OCI-LY1 (cell line): ENCODE measurements around the gene HSPD1.
"Not testable (repeated sequence)": the region's sequence is repeated elsewhere in the genome, so short reads cannot be mapped to it uniquely, and the experiment has no call there.

Experiments
- H2AFZ ChIP-seq: fragments of 200-600 bp; sonication (generic), shearing (Covaris generic); 2 replicates; pipeline ENCODE4 v1.6.0; 2014; ENCODE audit warnings: antibody characterized with exemption, mild to moderate bottlenecking, low read length
- H3F3A ChIP-seq: fragments of 200-600 bp; sonication (generic), shearing (Covaris generic); 2 replicates; pipeline ENCODE4 v1.6.0; 2014; ENCODE audit warnings: mild to moderate bottlenecking, antibody characterized with exemption, low read length, moderate library complexity; ENCODE audit not compliant: insufficient read depth
- H3K27ac ChIP-seq: fragments of 200-600 bp; sonication (generic); 2 replicates; pipeline ENCODE4 v1.5.1; 2014; ENCODE audit warnings: low read length, mixed run types, mild to moderate bottlenecking, low read depth; ENCODE audit not compliant: poor library complexity, severe bottlenecking
- H3K27me3 ChIP-seq: fragments of 200-600 bp; sonication (generic); 2 replicates; pipeline ENCODE4 v1.6.0; 2014; ENCODE audit warnings: antibody characterized with exemption, mild to moderate bottlenecking, low read length, moderate library complexity; ENCODE audit not compliant: insufficient read depth
- H3K36me3 ChIP-seq: fragments of 200-600 bp; sonication (generic); 2 replicates; pipeline ENCODE4 v1.6.1; 2014; ENCODE audit warnings: mild to moderate bottlenecking, antibody characterized with exemption, low read length, moderate library complexity, mixed read lengths; ENCODE audit not compliant: insufficient read depth
- H3K4me1 ChIP-seq: fragments of 200-600 bp; sonication (generic); 2 replicates; pipeline ENCODE4 v1.5.1; 2014; ENCODE audit warnings: mild to moderate bottlenecking, low read length, moderate library complexity; ENCODE audit not compliant: insufficient read depth, severe bottlenecking
- H3K4me2 ChIP-seq: fragments of 200-600 bp; sonication (generic), shearing (Covaris generic); 2 replicates; pipeline ENCODE4 v1.6.1; 2014; ENCODE audit warnings: low read length
- H3K4me3 ChIP-seq: fragments of 200-600 bp; sonication (generic); 2 replicates; pipeline ENCODE4 v1.5.1; 2014; ENCODE audit warnings: low read length, low read depth, mild to moderate bottlenecking, mixed read lengths; ENCODE audit not compliant: poor library complexity, severe bottlenecking
- H3K79me2 ChIP-seq: fragments of 200-600 bp; shearing (Covaris generic); 2 replicates; pipeline ENCODE4 v1.6.1; 2016; ENCODE audit warnings: mixed run types, low read length, mixed read lengths; ENCODE audit not compliant: insufficient read depth
- H3K9ac ChIP-seq: fragments of 200-600 bp; sonication (generic), shearing (Covaris generic); 2 replicates; pipeline ENCODE4 v1.6.1; 2014; ENCODE audit warnings: mild to moderate bottlenecking, low read length, mixed read lengths
- H3K9me2 ChIP-seq: fragments of 200-600 bp; sonication (generic), shearing (Covaris generic); 2 replicates; pipeline ENCODE4 v1.6.1; 2014; ENCODE audit warnings: low read depth, mild to moderate bottlenecking, low read length, mixed read lengths
- H3K9me3 ChIP-seq: fragments of 200-600 bp; shearing (Covaris generic); 2 replicates; pipeline ENCODE4 v1.6.1; 2014; ENCODE audit warnings: low read length, mixed read lengths
- H4K20me1 ChIP-seq: fragments of 200-600 bp; sonication (generic), shearing (Covaris generic); 2 replicates; pipeline ENCODE4 v1.6.0; 2016; ENCODE audit warnings: mild to moderate bottlenecking, low read length; ENCODE audit not compliant: insufficient read depth
- CTCF ChIP-seq: fragments of 200-600 bp; sonication (generic), shearing (Covaris generic); IDR thresholded peaks from 2 replicates; pipeline ENCODE4 v1.5.1; 2017; ENCODE audit warnings: mild to moderate bottlenecking, antibody characterized with exemption, low read length, moderate library complexity, mixed read lengths
- EZH2 ChIP-seq: fragments of 200-600 bp; sonication (generic), shearing (Covaris generic); IDR thresholded peaks from 2 replicates; pipeline ENCODE4 v1.8.0; 2017; ENCODE audit warnings: borderline replicate concordance, mixed run types, mild to moderate bottlenecking, antibody characterized with exemption, low read length, moderate library complexity, mixed read lengths

HSPD1 gene

GRCh38 chr2:197452754-197453122 is 46.9 kb downstream of the HSPD1 start:
- H3K27ac ChIP-seq: peak overlapping the region; percentile 54
- H2AFZ ChIP-seq: no peak overlapping the region
- peaks cover 18% of the 10 kb centered on the region for H3K4me1 ChIP-seq
- H4K20me1 ChIP-seq: no peaks in the 10 kb centered on the region
- no peaks in the 10 kb centered on the region for H3K9me2 ChIP-seq
- H3K36me3 ChIP-seq: 0 out of 2 replicates have a peak, but pooled peaks cover 3% of the 10 kb centered on the region
- H3K27me3 ChIP-seq: no peaks in the 10 kb centered on the region
- peak overlapping the region; percentile 71 for H3K9ac ChIP-seq
- peak overlapping the region; percentile 82 for H3K4me3 ChIP-seq
- H3K79me2 ChIP-seq: peaks cover 35% of the 10 kb centered on the region
- no peak for TF ChIP-seq EZH2
- H3K9me3 ChIP-seq: no peaks in the 10 kb centered on the region
- no peaks in the 10 kb centered on the region for H3F3A ChIP-seq
- H3K4me2 ChIP-seq: peak overlapping the region; percentile 85

GRCh38 chr2:197450935-197451358 is 48.7 kb downstream of the HSPD1 start:
- H3K27ac ChIP-seq, H3K27me3 ChIP-seq, H3K4me2 ChIP-seq, H3K9ac ChIP-seq, H3K9me2 ChIP-seq, H3F3A ChIP-seq, H4K20me1 ChIP-seq, H3K4me3 ChIP-seq, H3K36me3 ChIP-seq, H3K9me3 ChIP-seq: not testable (repeated sequence)
- Histone ChIP-seq H2AFZ (0 out of 2 replicates have a peak overlapping the region, but pooled peaks have one; percentile 71), H3K79me2 (peaks cover 22% of the 10 kb centered on the region), H3K4me1 (peaks cover 18% of the 10 kb centered on the region)

- H3K9me2 ChIP-seq: no peaks in the 10 kb centered on the region
- TF ChIP-seq EZH2: no peak
- no peak for TF ChIP-seq CTCF
- no peaks in the 10 kb centered on the region for H3K27me3 ChIP-seq
- no peak overlapping the region for H3K4me2 ChIP-seq
- H3K79me2 ChIP-seq: peaks cover 17% of the 10 kb centered on the region
- H3K9ac ChIP-seq: no peak overlapping the region
- no peak overlapping the region for H3K27ac ChIP-seq
- H3K4me1 ChIP-seq: peaks cover 18% of the 10 kb centered on the region
- H3K9me3 ChIP-seq: no peaks in the 10 kb centered on the region
- H3K4me3 ChIP-seq: no peak overlapping the region
- H3F3A ChIP-seq: no peaks in the 10 kb centered on the region
- H2AFZ ChIP-seq: no peak overlapping the region
- H4K20me1 ChIP-seq: no peaks in the 10 kb centered on the region
- H3K36me3 ChIP-seq: no peaks in the 10 kb centered on the region
These were observed 49.2 kb downstream of the HSPD1 start for GRCh38 chr2:197450465-197450864.

GRCh38 chr2:197446844-197447243 is 52.8 kb downstream of the HSPD1 start:
- Histone ChIP-seq H3F3A (no peaks in the 10 kb centered on the region), H3K9me3 (no peaks in the 10 kb centered on the region), H3K4me1 (no peaks in the 10 kb centered on the region), H3K9ac (no peak overlapping the region), H3K4me2 (no peak overlapping the region), H3K27me3 (no peaks in the 10 kb centered on the region), H3K79me2 (no peaks in the 10 kb centered on the region), H3K4me3 (no peak overlapping the region), H3K27ac (no peak overlapping the region), H3K36me3 (no peaks in the 10 kb centered on the region), H2AFZ (no peak overlapping the region), H3K9me2 (no peaks in the 10 kb centered on the region), H4K20me1 (no peaks in the 10 kb centered on the region)
- no peak for TF ChIP-seq CTCF
- no peak for TF ChIP-seq EZH2
